Panc1 (cell line): ENCODE data around the gene RNF103. TPM values are rescaled to one million over a fixed set of nuclear protein-coding genes. Genes with fewer than 3 reads are reported as not detected.

Experiments used
- ATAC-seq: fragments of 200-7000 bp; cut with Tn5 transposase; 2 replicates; pipeline ENCODE4 v1.9.1; 2020; ENCODE audit warnings: mild to moderate bottlenecking, moderate library complexity
- BruUV-seq: library from RNA; stranded (reverse); fragments of 400-500 nt; replicated peaks from 2 replicates; lab custom pipeline; 2021; lab: Mats Ljungman, UMichigan
- CTCF ChIA-PET: fragments of 300-600 bp; sonication (Branson Sonifier 250); formaldehyde crosslinking; loops from one replicate; lab custom pipeline; 2022; ENCODE audit warnings: antibody characterized with exemption; lab: Charles Lee
- POLR2A ChIA-PET: fragments of 300-600 bp; sonication (Branson Sonifier 250); formaldehyde crosslinking; loops from one replicate; lab custom pipeline; 2022; ENCODE audit warnings: antibody characterized with exemption; lab: Charles Lee
- DNase-seq: peaks from one replicate; pipeline ENCODE4 v3.0.0-alpha.2; 2010; ENCODE audit warnings: low read depth, low spot score
- H3K27ac ChIP-seq: 2 replicates; pipeline ENCODE4 v1.5.1; 2011; ENCODE audit warnings: mild to moderate bottlenecking, low read length, inconsistent platforms
- H3K27me3 ChIP-seq: fragments of 200-500 bp; sonication (Bioruptor generic); 2 replicates; pipeline ENCODE4 v1.6.0; 2014; ENCODE audit warnings: low read length, inconsistent platforms; ENCODE audit not compliant: control insufficient read depth, insufficient read depth
- H3K36me3 ChIP-seq: fragments of 200-500 bp; sonication (Bioruptor generic); 2 replicates; pipeline ENCODE4 v1.5.1; 2014; ENCODE audit warnings: inconsistent platforms, mild to moderate bottlenecking, low read length, moderate library complexity; ENCODE audit not compliant: control insufficient read depth, insufficient read depth
- H3K4me1 ChIP-seq: 2 replicates; pipeline ENCODE4 v1.5.1; 2011; ENCODE audit warnings: inconsistent platforms, mild to moderate bottlenecking, low read length, moderate library complexity; ENCODE audit not compliant: control insufficient read depth, insufficient read depth
- H3K4me3 ChIP-seq, 2 experiments: 2 replicates each; pipeline ENCODE4 v1.5.1; 2011 to 2012; ENCODE audit warnings: low read depth in 2 of 2, low read length in 2 of 2, mild to moderate bottlenecking in 2 of 2, inconsistent platforms in 1 of 2, moderate library complexity in 1 of 2
- H3K9me3 ChIP-seq: fragments of 200-500 bp; sonication (Bioruptor generic); 2 replicates; pipeline ENCODE4 v1.5.1; 2014; ENCODE audit warnings: low read depth, mild to moderate bottlenecking, inconsistent platforms, low read length, moderate library complexity; ENCODE audit not compliant: control insufficient read depth, insufficient read depth
- CTCF ChIP-seq: fragments of 450-650 bp; IDR thresholded peaks from 2 replicates; pipeline ENCODE4 v1.5.1; 2017; ENCODE audit warnings: mild to moderate bottlenecking
- POLR2AphosphoS5 ChIP-seq: IDR thresholded peaks from 2 replicates; pipeline ENCODE4 v1.6.1; 2012; ENCODE audit warnings: mild to moderate bottlenecking, low read depth, low read length, moderate library complexity
- REST ChIP-seq, 2 experiments: IDR thresholded peaks; 2 replicates each; pipeline ENCODE4 v1.6.1; 2011 to 2012; ENCODE audit warnings: low read depth in 2 of 2, control low read depth in 1 of 2, low read length in 1 of 2, mild to moderate bottlenecking in 1 of 2, moderate library complexity in 1 of 2; ENCODE audit not compliant: insufficient read depth in 1 of 2
- SIN3A ChIP-seq: IDR thresholded peaks from 2 replicates; pipeline ENCODE4 v1.6.1; 2012; ENCODE audit warnings: low read depth, mild to moderate bottlenecking, low read length, moderate library complexity, borderline replicate concordance; ENCODE audit not compliant: insufficient read depth
- TCF7L2 ChIP-seq: IDR thresholded peaks from 2 replicates; pipeline ENCODE4 v1.6.1; 2011; ENCODE audit warnings: mild to moderate bottlenecking, low read depth, low read length, inconsistent platforms
- in situ Hi-C: cut with HindIII; loops from 2 replicates; pipeline ENCODE4 v1.10.0; 2016; ENCODE audit warnings: low sequenced_read_pairs, low pct_unique_long_range_greater_than_20kb
- intact Hi-C: fragments of 100-400 bp; cut with micrococcal nuclease; formaldehyde crosslinking; loops from one replicate; pipeline ENCODE4 v1.10.0; 2022; ENCODE audit not compliant: unreplicated experiment
- total RNA-seq: library from RNA; stranded (reverse); gene quantifications from one replicate; pipeline ENCODE4 v1.2.1, GENCODE V29; 2021; ENCODE audit not compliant: unreplicated experiment

The RNF103 gene
- total RNA-seq, 1 experiment from 2014 or later: 37.6 TPM

- Histone ChIP-seq H3K27ac (no peak overlapping the region), H3K36me3 (no peaks in the 10 kb centered on the region), H3K9me3 (peaks cover 3% of the 10 kb centered on the region; the same call in 1 of the 2 replicates), H3K27me3 (no peaks in the 10 kb centered on the region), H3K4me1 (no peaks in the 10 kb centered on the region), H3K4me3 (no peak overlapping the region)
- in situ Hi-C loops (no loop called here), intact Hi-C loops (no loop called here)
- DNase-seq (no peak), ATAC-seq (no peak)
- BruUV-seq: no TSS peak
- POLR2A ChIA-PET: no interaction called here
- CTCF ChIA-PET: no interaction called here
- TF ChIP-seq REST (IDR thresholded peaks at IDR 0.05; ENCODE audit: insufficient read depth in 1 of 2, low read depth in 2 of 2, low read length in 1 of 2) (no peak), SIN3A (no peak), TCF7L2 (no peak), CTCF (no peak), POLR2AphosphoS5 (no peak)
These were observed 25.0 kb upstream of the RNF103 start for GRCh38 chr2:86648681-86649080.

- Histone ChIP-seq H3K4me3 (no peak overlapping the region), H3K4me1 (no peaks in the 10 kb centered on the region), H3K27ac (no peak overlapping the region), H3K36me3 (no peaks in the 10 kb centered on the region), H3K9me3 (peaks cover 3% of the 10 kb centered on the region; the same call in 1 of the 2 replicates), H3K27me3 (no peaks in the 10 kb centered on the region)
- CTCF ChIA-PET: no interaction called here
- no TSS peak for BruUV-seq
- ATAC-seq (no peak), DNase-seq (no peak)
- intact Hi-C loops (no loop called here), in situ Hi-C loops (no loop called here)
- POLR2A ChIA-PET: no interaction called here
- TF ChIP-seq SIN3A (no peak), REST (IDR thresholded peaks at IDR 0.05; ENCODE audit: insufficient read depth in 1 of 2, low read depth in 2 of 2, low read length in 1 of 2) (no peak), POLR2AphosphoS5 (no peak), CTCF (no peak), TCF7L2 (no peak)
These were observed 23.2 kb upstream of the RNF103 start for GRCh38 chr2:86646865-86647264.
